GM19099 (cell line): ENCODE data around the gene SUSD6.

ENCODE experiments used
- POLR2A ChIP-seq: IDR thresholded peaks from 3 replicates; pipeline ENCODE4 v1.6.1; 2011; ENCODE audit warnings: low read depth; ENCODE audit not compliant: insufficient read length; ENCODE audit errors: extremely low read depth

SUSD6 gene

DNA sequence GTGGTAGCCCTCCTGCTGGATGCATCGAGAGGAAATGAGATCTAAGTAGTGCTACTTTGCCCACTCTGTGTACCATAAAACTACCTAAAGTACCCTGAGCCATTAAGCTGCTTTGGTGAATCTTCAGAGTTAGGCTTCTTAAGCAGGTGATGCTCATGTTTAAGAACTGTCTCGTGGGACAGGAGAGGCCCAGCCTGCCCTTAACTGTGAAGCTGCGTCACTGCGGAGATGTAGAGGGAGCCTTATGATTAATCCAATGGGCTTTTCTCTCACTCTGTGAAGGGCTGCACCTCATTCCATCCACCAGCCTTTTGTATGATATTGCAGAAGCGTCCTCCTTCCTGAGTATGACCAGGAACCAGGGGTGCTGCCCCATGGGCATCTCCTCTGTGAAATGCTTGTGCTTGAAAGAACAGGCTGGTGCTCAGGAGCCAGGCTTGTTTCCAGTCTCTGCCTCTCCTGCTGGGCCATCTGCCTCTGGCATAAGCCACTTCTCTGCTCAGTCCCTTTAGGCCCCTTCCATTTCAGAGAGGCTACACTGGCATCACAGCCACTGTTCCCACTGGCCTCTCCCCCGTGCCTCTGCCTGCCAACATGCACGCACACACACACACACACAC, 30.0 kb upstream of the SUSD6 start:
- TF ChIP-seq POLR2A, result no peak

DNA sequence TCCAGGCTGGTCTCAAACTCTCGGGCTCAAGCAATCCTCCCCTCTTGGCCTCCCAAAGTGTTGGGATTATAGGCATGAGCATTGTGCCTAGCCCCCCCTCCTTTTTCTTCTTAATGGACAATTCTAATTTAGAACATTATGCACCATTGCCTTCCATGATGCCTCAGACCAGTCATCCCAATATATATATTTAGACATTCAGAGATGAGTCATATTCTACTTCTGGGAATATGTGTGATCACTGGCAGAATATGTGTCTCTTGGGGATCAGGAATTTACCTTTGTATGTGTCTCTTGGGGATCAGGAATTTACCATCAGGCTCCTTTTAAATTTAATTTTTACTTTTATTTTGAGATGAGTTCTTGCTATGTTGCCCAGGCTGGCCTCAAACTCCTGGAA, 29.2 kb upstream of the SUSD6 start:
- TF ChIP-seq POLR2A, result no peak

DNA sequence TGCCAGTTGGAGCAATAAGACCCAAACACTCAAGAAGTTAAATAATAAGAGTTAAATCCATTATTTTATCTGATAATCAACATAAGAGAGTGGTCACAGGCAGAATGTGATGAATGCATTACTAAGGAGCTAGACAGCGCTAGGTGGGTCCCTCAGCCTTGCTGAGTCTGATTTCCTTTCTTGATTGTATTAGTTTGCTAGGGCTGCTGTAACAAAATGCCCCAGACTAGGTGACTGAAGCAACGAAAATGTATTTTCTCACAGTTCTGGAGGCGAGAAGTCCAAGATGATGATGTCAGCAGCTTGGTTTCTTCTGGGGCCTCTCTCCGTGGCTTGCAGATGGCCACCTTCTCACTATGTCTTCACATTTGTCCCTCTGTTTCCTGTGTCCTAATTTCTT, 28.6 kb upstream of the SUSD6 start:
- TF ChIP-seq POLR2A, result no peak

DNA sequence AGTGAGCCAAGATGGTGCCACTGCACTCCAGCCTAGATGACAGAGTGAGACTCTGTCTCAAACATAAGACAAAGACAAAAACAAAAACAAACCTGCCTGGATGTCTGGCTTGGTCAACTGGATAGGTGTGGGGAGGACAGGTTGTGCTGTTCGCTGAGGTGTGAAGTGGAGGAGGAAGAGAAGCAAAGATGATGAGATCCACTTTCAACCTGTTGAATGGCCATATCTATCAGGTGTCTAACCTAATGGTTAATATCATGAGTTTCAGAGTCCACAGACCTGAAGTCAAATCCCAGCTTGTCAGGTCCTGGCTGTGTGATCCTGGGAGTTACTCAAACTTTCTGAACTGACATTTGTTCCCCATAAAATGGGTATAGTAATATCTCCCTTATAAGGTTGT, 27.0 kb upstream of the SUSD6 start:
- TF ChIP-seq POLR2A, result no peak

DNA sequence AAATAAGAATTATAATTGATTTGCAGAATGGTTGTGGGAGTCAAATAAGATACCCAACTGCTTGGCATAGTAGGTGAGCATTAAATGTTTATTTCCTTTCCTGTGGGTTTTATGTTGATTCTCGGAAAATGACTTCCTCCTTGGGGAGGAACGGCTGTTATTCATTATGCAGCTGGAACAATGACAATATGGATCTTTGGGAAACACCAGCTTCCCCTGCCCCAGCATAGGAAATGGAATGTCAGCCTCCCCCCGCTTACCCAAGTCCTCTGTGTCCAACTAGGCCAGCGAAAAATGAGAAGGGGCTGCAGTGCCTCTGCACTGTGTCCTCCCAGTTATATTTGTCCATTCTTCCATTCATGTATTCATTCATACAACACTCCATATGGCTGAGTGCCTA, 25.0 kb upstream of the SUSD6 start:
- no peak for TF ChIP-seq POLR2A

DNA sequence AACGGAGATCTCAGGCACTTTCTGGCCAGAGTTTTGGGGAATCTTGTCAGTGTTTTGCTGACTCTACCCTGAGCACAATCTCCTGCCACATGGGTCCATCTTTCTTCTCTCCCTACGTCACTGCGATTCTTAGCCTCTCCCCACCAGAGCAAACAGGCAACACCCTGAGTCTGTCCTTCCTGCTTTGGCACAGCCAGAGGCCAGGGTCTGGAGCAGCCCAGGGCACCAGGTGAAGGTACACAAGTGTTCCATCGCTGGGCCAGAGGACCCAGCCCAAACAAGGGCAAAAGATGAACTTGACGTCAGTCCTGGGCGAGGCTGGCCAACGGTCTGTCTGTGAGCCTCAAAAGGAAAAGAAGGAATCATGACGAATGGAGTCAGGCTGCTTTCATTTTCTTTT, 24.0 kb upstream of the SUSD6 start:
- TF ChIP-seq POLR2A, result no peak

DNA sequence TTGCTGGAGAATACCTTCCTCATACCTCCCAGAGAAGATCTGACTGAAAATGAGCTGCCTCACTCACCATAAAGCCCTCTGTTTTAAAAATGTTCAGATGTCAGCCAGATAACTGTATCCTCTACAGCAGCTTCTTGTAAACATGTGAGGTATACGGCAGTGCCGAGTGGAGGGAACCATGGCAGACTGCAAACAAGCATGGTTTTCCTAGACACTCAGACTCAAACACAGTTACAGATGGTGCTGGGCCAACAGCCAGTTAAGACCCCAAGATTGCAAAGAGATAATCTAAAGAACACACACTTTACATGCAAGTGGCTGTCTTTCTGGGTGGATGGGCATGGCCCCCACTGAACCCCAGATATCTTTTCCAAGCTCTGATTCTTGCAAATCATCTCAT, 20.1 kb upstream of the SUSD6 start:
- no peak for TF ChIP-seq POLR2A

DNA sequence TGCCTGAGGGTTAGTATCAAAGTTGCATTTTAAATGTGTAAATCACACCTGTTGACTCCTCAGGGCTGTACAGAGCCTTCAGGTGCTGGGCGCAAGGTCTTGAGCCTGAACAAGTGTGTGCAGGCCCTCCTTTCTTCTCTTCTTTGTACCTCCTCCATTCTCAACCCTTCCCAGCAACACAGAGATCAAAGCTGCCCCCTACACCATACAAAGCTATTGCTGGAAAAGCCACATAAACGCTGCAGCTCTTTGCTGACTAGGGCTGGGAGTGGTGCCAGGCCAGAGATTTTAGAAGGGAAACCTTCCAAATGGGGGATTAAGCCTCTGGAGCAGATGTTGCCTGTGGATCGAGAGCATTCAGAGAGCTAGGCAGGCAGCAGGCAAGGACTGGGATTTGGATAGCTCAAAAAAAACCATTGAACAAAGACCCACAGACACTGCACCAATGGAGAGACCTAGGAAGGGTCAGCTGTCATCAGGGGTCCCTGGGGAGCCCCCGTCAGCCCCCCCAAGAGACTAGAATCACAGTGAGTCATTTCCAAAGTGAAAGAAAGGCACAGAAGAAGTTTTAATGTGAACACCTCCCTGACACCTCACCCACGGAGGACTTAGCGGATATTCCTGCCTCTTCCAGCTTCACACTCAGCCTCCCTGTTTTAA, 18.2 kb upstream of the SUSD6 start:
- no peak for TF ChIP-seq POLR2A

DNA sequence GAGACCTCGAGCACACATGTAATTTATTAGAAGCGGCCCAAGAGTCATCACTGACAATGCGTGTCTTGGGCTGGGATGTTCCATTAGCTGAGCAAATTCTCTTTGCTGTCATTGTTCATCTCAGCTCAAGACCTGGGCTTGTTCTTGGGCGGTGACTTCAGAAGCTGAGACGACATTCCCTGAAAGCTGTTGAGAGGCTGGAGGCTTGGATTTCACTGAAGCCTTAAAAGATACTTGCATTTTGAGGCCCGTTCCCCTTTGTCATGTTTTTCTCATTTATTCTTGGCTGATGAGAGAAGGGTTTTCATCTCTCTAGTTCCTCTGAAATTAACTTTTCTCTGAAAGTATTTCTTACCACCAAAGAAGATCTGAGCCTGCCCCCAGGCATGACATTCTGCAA, 16.6 kb upstream of the SUSD6 start:
- no peak for TF ChIP-seq POLR2A

DNA sequence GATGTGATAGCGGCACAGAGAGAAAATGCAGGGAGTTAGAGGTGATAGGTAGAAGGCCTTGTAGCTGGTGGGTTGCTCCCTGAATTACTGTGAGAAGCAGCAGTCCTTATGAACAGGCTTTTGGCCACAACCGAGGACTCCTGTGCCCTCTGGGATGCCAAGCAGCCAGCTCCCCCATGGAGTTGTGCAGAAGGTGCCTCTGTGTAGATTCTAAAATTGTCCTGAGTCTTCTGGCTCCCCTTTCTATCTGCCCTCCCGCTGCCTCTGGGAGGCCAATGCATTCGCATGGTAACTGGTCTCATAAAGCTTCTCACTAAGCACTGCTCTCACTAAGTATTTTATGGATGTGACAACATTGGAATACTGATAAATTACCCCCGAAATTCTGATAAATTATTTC, 16.1 kb upstream of the SUSD6 start:
- no peak for TF ChIP-seq POLR2A

DNA sequence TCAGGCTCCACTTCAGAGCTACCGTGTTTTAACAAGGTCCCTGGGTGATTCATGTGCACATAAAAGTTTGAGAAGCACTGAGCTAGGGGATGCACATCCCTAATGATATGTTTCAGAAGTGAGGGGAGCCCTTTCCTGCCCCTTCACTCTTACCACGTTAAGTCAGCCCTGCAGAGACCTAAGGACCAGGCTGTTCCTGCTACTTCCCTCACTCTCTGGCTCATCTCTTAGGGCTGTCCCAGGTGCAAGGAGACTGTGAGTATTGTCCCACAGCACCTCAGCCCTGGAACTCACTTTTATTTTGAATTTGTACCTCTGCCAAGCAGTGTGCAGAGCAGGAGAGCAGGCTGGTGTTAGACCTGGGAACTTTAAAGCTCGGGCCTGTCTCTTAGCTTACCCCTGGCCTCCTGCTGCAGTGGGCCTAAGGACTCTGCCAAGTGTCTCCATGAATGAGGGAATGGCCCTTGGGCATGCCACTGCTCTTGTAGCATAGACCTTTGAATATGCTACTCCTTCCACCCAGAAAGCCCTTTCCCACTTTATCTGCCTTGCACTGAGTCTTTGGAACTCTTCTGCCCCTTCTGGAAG, 11.0 kb upstream of the SUSD6 start:
- no peak for TF ChIP-seq POLR2A

DNA sequence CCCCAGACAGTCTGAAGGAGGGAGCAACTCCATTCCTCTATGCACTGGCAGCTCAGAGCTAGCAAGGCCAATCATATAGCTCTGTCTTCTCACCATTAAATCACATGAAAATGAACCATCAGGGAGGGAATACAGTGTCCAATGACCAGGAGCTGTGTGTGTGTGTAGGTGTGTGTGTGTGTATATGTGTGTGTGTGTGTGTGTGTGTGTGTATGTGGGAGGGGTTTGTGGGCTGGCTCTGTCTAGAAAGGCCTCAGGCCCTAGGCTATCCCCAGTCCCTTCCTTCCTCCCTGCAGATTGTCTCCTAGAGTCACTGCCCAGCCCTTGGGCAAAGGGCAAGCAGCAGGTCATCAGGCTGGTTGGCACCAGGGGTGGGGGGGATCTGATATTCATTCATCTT, 5.7 kb upstream of the SUSD6 start:
- TF ChIP-seq POLR2A, result no peak

DNA sequence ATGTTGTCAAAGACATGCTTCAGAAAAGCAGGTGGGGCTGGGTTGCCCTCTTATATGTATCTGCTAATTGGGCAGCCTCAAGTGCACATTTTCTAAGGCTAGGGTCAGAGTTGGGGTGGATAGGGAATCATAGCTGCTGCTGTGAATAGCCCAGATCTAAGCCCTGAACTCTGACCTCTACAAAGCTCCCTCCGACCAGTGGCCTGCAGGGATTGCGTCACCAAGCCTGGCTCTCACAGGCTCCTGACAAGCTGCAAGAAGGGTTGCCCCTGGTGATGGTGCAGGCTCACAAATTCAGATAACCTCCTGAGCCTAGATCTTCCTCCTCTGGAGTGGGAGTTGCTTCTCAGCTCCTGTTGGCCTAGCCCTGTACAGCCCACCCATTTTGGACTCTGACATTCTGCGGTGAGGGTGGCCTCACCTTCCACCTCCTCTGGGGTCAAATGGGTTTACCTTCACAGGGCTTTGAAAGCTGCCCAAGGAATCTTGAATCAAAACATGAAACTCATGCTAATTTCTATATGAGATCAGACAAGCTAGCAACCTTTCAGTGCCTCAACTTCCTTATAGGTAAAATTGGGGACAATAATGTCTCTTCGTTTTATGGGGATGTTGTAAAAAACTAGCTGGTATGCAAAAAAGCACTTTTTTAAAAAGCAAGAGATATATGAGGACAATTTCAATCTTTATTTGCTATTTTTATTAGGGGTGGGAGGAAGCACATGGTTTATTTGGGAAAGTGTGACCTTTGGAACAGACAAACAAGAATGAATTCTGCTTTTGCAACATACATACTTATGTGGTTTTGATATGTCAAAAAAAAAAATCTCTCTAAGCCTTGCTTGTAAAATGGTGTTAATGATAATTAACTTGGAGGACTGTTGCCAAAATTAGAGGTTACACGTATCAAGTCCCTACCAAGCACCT, 4.9 kb upstream of the SUSD6 start:
- no peak for TF ChIP-seq POLR2A

DNA sequence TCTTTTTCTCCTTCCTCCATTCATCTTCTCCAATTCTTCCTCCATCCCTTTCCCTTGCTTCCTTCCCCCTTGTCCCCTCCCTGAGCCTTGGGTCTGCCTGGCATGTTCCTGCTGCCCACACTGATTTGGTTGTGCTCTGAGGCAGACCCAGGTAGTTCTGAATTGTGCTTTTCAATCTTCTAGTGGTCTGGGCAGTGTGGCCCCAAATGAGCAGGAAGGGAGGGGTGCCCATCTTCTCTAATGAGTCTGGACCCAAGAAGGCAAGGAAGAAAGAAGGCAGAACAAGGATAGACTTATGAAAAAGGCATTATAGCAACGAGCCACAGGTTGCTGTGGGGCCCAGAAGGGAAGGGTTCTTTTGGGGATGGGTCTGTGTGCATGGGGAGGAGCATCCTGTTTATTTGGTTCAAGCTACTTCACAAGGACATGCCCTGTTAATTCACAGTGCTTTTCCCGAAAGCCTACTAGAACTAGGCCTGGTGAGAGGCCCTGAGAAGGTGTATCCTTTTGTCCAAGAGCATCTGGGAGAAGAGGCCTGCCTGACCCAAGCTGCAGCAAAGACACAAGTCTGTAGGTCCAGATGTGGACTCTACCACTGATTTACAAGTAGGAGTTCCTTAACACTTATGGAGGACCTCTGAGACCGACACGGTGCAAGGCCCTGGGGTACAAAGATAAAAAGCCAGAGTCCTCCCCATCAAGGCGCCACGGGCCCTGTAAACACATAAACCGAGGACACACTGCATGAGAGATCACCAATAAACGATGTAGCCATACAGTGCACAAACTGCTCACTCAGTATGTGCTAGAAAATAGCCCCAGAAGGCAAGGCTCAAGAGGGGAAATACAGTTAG, 1.1 kb upstream of the SUSD6 start:
- TF ChIP-seq POLR2A, result no peak

DNA sequence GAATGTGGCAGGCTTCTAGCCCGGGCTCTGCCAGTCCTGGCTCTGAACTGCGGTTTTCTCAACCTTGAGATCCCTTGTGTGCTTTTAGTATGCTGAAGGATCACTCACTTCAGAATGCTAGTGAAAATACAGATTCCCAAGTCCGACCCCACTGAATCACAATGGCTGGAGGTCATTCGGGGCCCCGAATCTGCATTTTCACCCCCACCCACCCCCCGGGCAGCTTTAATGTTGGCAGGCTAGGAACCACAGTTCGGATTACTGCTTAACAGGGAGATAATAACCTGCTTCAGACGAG, 573 bp upstream of the SUSD6 start:
- no peak for TF ChIP-seq POLR2A
